Stimulated activated CD8-positive, alpha-beta memory T cell treated with anti-CD3 and anti-CD28 coated beads, Interleukin-12 subunit alpha, Interleukin-12 subunit beta, amount 100 ng/mL, for 24 hours (primary cell): ENCODE results near the gene BPIFB4.
"Not testable (repeated sequence)": the region's sequence is repeated elsewhere in the genome, so short reads cannot be mapped to it uniquely, and the experiment has no call there.

Experiments
- DNase-seq: peaks from one replicate; pipeline ENCODE4 v3.0.0-alpha.2; 2020; ENCODE audit errors: extremely low read depth

Gene BPIFB4

GRCh38 chr20:33119725-33120720 is 40.6 kb downstream of the BPIFB4 start:
- DNase-seq: no peak

GRCh38 chr20:33120934-33121333 is 41.5 kb downstream of the BPIFB4 start:
- no peak for DNase-seq

GRCh38 chr20:33122297-33122696 is 42.9 kb downstream of the BPIFB4 start:
- not testable (repeated sequence) for DNase-seq

- no peak for DNase-seq
These were observed 44.8 kb downstream of the BPIFB4 start for GRCh38 chr20:33124261-33124660.

- DNase-seq: no peak
These were observed 45.6 kb downstream of the BPIFB4 start for GRCh38 chr20:33124994-33125393.

GRCh38 chr20:33125983-33126382 is 46.5 kb downstream of the BPIFB4 start:
- DNase-seq: no peak

GRCh38 chr20:33127422-33128097 is 48.1 kb downstream of the BPIFB4 start:
- no peak for DNase-seq

GRCh38 chr20:33130568-33131061 is 51.2 kb downstream of the BPIFB4 start:
- no peak for DNase-seq

GRCh38 chr20:33131949-33132473 is 52.6 kb downstream of the BPIFB4 start:
- DNase-seq: no peak

- DNase-seq: no peak
These were observed 53.3 kb downstream of the BPIFB4 start for GRCh38 chr20:33132513-33133372.

- DNase-seq: no peak
These were observed 54.0 kb downstream of the BPIFB4 start for GRCh38 chr20:33133373-33133941.

- DNase-seq: no peak
These were observed 57.8 kb downstream of the BPIFB4 start for GRCh38 chr20:33137195-33137594.

GRCh38 chr20:33139467-33139866 is 60.0 kb downstream of the BPIFB4 start:
- DNase-seq: no peak

GRCh38 chr20:33145521-33145920 is 66.1 kb downstream of the BPIFB4 start:
- no peak for DNase-seq

GRCh38 chr20:33147299-33147698 is 67.9 kb downstream of the BPIFB4 start:
- no peak for DNase-seq

GRCh38 chr20:33148040-33148439 is 68.6 kb downstream of the BPIFB4 start:
- no peak for DNase-seq

GRCh38 chr20:33154252-33154651 is 74.8 kb downstream of the BPIFB4 start:
- DNase-seq: no peak

GRCh38 chr20:33158637-33159385 is 79.4 kb downstream of the BPIFB4 start:
- no peak for DNase-seq

GRCh38 chr20:33159713-33160112 is 80.3 kb downstream of the BPIFB4 start:
- no peak for DNase-seq

GRCh38 chr20:33160681-33161080 is 81.2 kb downstream of the BPIFB4 start:
- DNase-seq: no peak
